ENCODE data around the gene KHDC3L. TPM values are rescaled to one million over a fixed set of nuclear protein-coding genes. Genes with fewer than 3 reads are reported as not detected.

KHDC3L gene
- total and polyA plus RNA-seq, 2 of the 8 experiments (the other 6 are each of a cell fraction or from before 2014, with no cell fraction given): 0.11 TPM; not detected in 1

GRCh38 chr6:73341335-73341734 lies 21.1 kb upstream of the KHDC3L start:
- Histone ChIP-seq H3K23me2 (ENCODE audit: low read depth, low read length) (no peaks in the 10 kb centered on the region), H4K5ac (ENCODE audit: insufficient read length, low read depth, low read length) (no peak overlapping the region), H2AK5ac (ENCODE audit: low read depth, low read length) (no peak overlapping the region), H3K4me3 (ENCODE audit: extremely low read depth in 1 of 4, insufficient read depth in 2 of 4, low read depth in 3 of 4, low read length in 4 of 4) (no peak overlapping the region), H4K20me1 (replicated peaks in 1 of 2; ENCODE audit: control insufficient read depth in 1 of 2, insufficient read depth in 2 of 2, low read length in 2 of 2) (no peaks in the 10 kb centered on the region), H2BK20ac (ENCODE audit: low read length) (no peak overlapping the region), H3K4me2 (ENCODE audit: insufficient read depth in 1 of 2, low read depth in 2 of 2, low read length in 2 of 2) (no peak overlapping the region), H3K27me3 (replicated peaks in 1 of 4; ENCODE audit: control insufficient read depth in 3 of 4, extremely low read depth in 1 of 4, insufficient read depth in 3 of 4, low read length in 3 of 4) (no peaks in the 10 kb centered on the region), H3K56ac (replicated peaks; ENCODE audit: insufficient read length, low read depth, low read length) (no peak overlapping the region), H3K4me1 (replicated peaks in 1 of 4; ENCODE audit: control insufficient read depth in 3 of 4, insufficient read depth in 4 of 4, low read length in 3 of 4) (no peaks in the 10 kb centered on the region), H2BK120ac (replicated peaks; ENCODE audit: low read depth, low read length) (no peak overlapping the region), H2BK12ac (ENCODE audit: low read depth, low read length) (no peak overlapping the region), H3K36me3 (ENCODE audit: control insufficient read depth in 2 of 4, insufficient read depth in 4 of 4, low read length in 3 of 4) (no peaks in the 10 kb centered on the region), H3K18ac (ENCODE audit: extremely low read depth, low read length) (no peak overlapping the region; the same call in 1 of the 2 replicates), H2BK15ac (ENCODE audit: low read length) (no peak overlapping the region), H2BK5ac (ENCODE audit: low read depth, low read length) (no peak overlapping the region), H3K79me2 (ENCODE audit: control insufficient read depth in 1 of 2, insufficient read depth in 2 of 2, low read length in 2 of 2) (no peaks in the 10 kb centered on the region), H3K23ac (ENCODE audit: insufficient read length) (no peak overlapping the region), H3K27ac (ENCODE audit: low read depth, low read length) (no peak overlapping the region), H4K8ac (ENCODE audit: extremely low read depth, insufficient read depth, low read length) (no peak overlapping the region), H2AFZ (ENCODE audit: low read length) (no peak overlapping the region), H3K79me1 (ENCODE audit: low read depth, low read length) (no peaks in the 10 kb centered on the region), H3K9me3 (ENCODE audit: insufficient read depth in 2 of 2, low read depth in 1 of 2, low read length in 1 of 2) (no peaks in the 10 kb centered on the region), H3K14ac (ENCODE audit: insufficient read length) (no peak overlapping the region), H3K9ac (replicated peaks in 1 of 4; ENCODE audit: extremely low read depth in 1 of 4, low read depth in 3 of 4, low read length in 3 of 4) (no peak overlapping the region), H4K91ac (replicated peaks; ENCODE audit: insufficient read length, low read length) (no peak overlapping the region), H3K4ac (replicated peaks; ENCODE audit: insufficient read length, low read depth, low read length) (no peak overlapping the region)
- FAIRE-seq (no peak), DNase-seq (ENCODE audit: low read depth in 1 of 2, low spot score in 2 of 2) (no peak)
- ChIA-PET POLR2A (ENCODE audit: partially characterized antibody) (no interaction called here), CTCF (ENCODE audit: partially characterized antibody) (interaction anchor here (3.0 to 4.3 kb wide), 2 partner anchors 14 to 15 kb away, joined by 16 to 32 read pairs; no protein-coding TSS in a partner anchor)
- TF ChIP-seq CEBPB (IDR thresholded peaks at IDR 0.05; ENCODE audit: low read depth, low read length) (no peak), YY1 (IDR thresholded peaks at IDR 0.05; ENCODE audit: low read depth, low read length) (no peak), SIX5 (IDR thresholded peaks at IDR 0.05; ENCODE audit: low read depth, low read length) (no peak), NANOG (IDR thresholded peaks at IDR 0.05; ENCODE audit: insufficient read depth, low read depth, low read length, poor library complexity, severe bottlenecking) (no peak), KDM5A (IDR thresholded peaks at IDR 0.05; ENCODE audit: low read length) (no peak), POLR2AphosphoS5 (IDR thresholded peaks at IDR 0.05; ENCODE audit: low read depth, low read length) (no peak), ATF2 (IDR thresholded peaks at IDR 0.05; ENCODE audit: low read length) (no peak), RNF2 (IDR thresholded peaks at IDR 0.05; ENCODE audit: borderline replicate concordance, low read depth, low read length, missing control alignments, poor library complexity, severe bottlenecking) (no peak), NRF1 (IDR thresholded peaks at IDR 0.05; ENCODE audit: low read depth, low read length) (no peak), JUND (IDR thresholded peaks at IDR 0.05; ENCODE audit: low read length) (no peak)
- WGBS, 2 experiments (ENCODE audit: extremely low coverage in 1 of 2, insufficient coverage in 1 of 2, insufficient read length in 1 of 2, insufficient replicate concordance in 2 of 2, low coverage in 1 of 2, low lambda C conversion rate in 2 of 2, missing lambda C conversion rate in 1 of 2): 95% methylated on average over 1 of the region's 1 CpG; no CpG with 5 or more reads in 1 of the 2 experiments

Data from H1 (cell line).